ENCODE results near the gene MYLK3. TPM values are rescaled to one million over a fixed set of nuclear protein-coding genes. Genes with fewer than 3 reads are reported as not detected.

MYLK3 gene
- total and polyA plus RNA-seq, 2 donors (not counting 3 experiments of a cell fraction or from before 2014, with no cell fraction given): not detected

DNA sequence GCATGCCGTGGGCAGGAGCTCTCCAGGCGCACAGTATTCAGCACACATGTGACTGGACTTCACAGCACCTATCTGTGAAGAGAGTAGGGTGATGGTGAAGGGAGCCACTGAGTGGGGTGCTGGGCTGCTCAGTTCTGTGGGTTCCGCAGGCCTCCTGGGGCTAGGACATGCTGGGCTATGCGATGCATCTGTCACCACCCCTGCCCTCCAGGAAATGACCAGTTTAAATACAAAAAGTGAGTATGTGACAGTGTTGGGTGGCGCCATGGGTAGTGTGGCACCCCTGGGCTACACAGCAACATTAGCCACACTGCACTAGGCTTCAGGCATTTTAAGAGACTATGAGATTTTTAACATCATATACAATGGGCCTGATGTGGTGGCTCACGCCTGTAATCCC, 28.6 kb downstream of the MYLK3 start:
- DNase-seq (ENCODE audit: low read depth, low spot score): no peak
- Histone ChIP-seq H3K9me3 (replicated peaks; ENCODE audit: control insufficient read depth, insufficient read depth, low read length) (no peaks in the 10 kb centered on the region), H3K4me2 (ENCODE audit: insufficient read depth, low read length) (no peak overlapping the region), H2AFZ (ENCODE audit: low read depth, low read length) (no peak overlapping the region), H3K4me1 (ENCODE audit: control insufficient read depth, extremely low read depth, insufficient read depth, low read length) (no peaks in the 10 kb centered on the region), H3K36me3 (ENCODE audit: control insufficient read depth in 2 of 2, extremely low read depth in 1 of 2, insufficient read depth in 2 of 2, low read length in 2 of 2) (no peaks in the 10 kb centered on the region), H3K27ac (ENCODE audit: insufficient read depth, low read depth, low read length) (no peak overlapping the region), H4K20me1 (replicated peaks; ENCODE audit: control insufficient read depth, extremely low read depth, insufficient read depth, low read length) (no peaks in the 10 kb centered on the region), H3K27me3 (ENCODE audit: control insufficient read depth in 2 of 2, insufficient read depth in 2 of 2, low read length in 2 of 2) (no peaks in the 10 kb centered on the region), H3K4me3 (replicated peaks in 1 of 3; ENCODE audit: insufficient read depth in 1 of 3, low read depth in 1 of 3, low read length in 3 of 3) (no peak overlapping the region), H3K9me1 (replicated peaks; ENCODE audit: control insufficient read depth, extremely low read depth, insufficient read depth, low read length) (no peaks in the 10 kb centered on the region), H3K79me2 (ENCODE audit: control insufficient read depth, insufficient read depth, low read length) (no peaks in the 10 kb centered on the region), H3K9ac (replicated peaks; ENCODE audit: extremely low read depth, insufficient read depth, low read length) (no peak overlapping the region)
- TF ChIP-seq POLR2A (IDR thresholded peaks at IDR 0.05; ENCODE audit: low read depth, low read length) (no peak), EZH2 (IDR thresholded peaks at IDR 0.05; ENCODE audit: borderline replicate concordance, low read depth, low read length, severe bottlenecking) (no peak), MYC (IDR thresholded peaks at IDR 0.05; ENCODE audit: low read depth, low read length) (no peak), POLR2AphosphoS5 (IDR thresholded peaks at IDR 0.05; ENCODE audit: insufficient read depth, low read depth, low read length) (no peak), GATA2 (IDR thresholded peaks at IDR 0.05; ENCODE audit: insufficient read depth, insufficient read length, low read depth, low read length) (no peak), JUN (IDR thresholded peaks at IDR 0.05; ENCODE audit: borderline replicate concordance, insufficient read depth, insufficient read length, low read depth) (no peak), FOS (IDR thresholded peaks at IDR 0.05; ENCODE audit: borderline replicate concordance, insufficient read depth, low read length) (no peak)
- TF ChIP-seq, protein P1, sequence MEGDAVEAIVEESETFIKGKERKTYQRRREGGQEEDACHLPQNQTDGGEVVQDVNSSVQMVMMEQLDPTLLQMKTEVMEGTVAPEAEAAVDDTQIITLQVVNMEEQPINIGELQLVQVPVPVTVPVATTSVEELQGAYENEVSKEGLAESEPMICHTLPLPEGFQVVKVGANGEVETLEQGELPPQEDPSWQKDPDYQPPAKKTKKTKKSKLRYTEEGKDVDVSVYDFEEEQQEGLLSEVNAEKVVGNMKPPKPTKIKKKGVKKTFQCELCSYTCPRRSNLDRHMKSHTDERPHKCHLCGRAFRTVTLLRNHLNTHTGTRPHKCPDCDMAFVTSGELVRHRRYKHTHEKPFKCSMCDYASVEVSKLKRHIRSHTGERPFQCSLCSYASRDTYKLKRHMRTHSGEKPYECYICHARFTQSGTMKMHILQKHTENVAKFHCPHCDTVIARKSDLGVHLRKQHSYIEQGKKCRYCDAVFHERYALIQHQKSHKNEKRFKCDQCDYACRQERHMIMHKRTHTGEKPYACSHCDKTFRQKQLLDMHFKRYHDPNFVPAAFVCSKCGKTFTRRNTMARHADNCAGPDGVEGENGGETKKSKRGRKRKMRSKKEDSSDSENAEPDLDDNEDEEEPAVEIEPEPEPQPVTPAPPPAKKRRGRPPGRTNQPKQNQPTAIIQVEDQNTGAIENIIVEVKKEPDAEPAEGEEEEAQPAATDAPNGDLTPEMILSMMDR (IDR thresholded peaks at IDR 0.05; ENCODE audit: extremely low read depth in 1 of 2, insufficient read depth in 1 of 2, low read depth in 1 of 2, low read length in 2 of 2): no peak
- TF ChIP-seq, protein P2, sequence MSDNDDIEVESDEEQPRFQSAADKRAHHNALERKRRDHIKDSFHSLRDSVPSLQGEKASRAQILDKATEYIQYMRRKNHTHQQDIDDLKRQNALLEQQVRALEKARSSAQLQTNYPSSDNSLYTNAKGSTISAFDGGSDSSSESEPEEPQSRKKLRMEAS (IDR thresholded peaks at IDR 0.05; ENCODE audit: insufficient read depth, insufficient read length): no peak
- CTCF ChIA-PET: no interaction called here
- no TSS peak for BruUV-seq (replicated peaks)
- dilution Hi-C loops (cut with MboI; ENCODE audit: extremely low pct_ligation_motif_present, low sequenced_read_pairs) (no loop called here), intact Hi-C loops (cut with micrococcal nuclease) (no loop called here)
- FAIRE-seq: no peak
- POLR2A ChIA-PET: no interaction called here
